A549 (cell line): ENCODE data around the gene RIMS1. TPM values are rescaled to one million over a fixed set of nuclear protein-coding genes. Genes with fewer than 3 reads are reported as not detected.

Experiments used
- ATAC-seq, 2 experiments: fragments of 200-7000 bp in 1 of 2; fragments of >200 bp in 1 of 2; cut with Nextera tagmentation in 1 of 2; cut with Tn5 transposase in 1 of 2; 3 replicates each; pipeline versions ENCODE4 v1.8.0 to v1.9.1; 2018 to 2020; ENCODE audit warnings: mild to moderate bottlenecking in 1 of 2, moderate library complexity in 1 of 2
- CTCF ChIA-PET: fragments of 300-600 bp; sonication (Branson Sonifier 250); formaldehyde crosslinking; extraction: SDS; loops from one replicate; lab custom pipeline; 2021; ENCODE audit warnings: antibody characterized with exemption, inconsistent platforms; lab: Yijun Ruan, JAX
- POLR2A ChIA-PET: fragments of 350-600 bp; formaldehyde crosslinking; extraction: SDS; loops from one replicate; lab custom pipeline; 2021; ENCODE audit warnings: antibody characterized with exemption, inconsistent platforms; lab: Yijun Ruan, JAX
- DNase-seq, 2 experiments: peaks; one replicate each; pipeline versions ENCODE4 v3.0.0 to v3.0.0-alpha.2; 2011 to 2016; ENCODE audit warnings: low read depth in 1 of 2, low spot score in 1 of 2
- FAIRE-seq: peaks from 2 replicates; lab custom pipeline; 2011; peaks lifted over from hg19 to GRCh38; lab: Jason Lieb, UNC
- H3K27ac ChIP-seq, 2 experiments: fragments of >200 bp; sonication (Bioruptor Twin); formaldehyde crosslinking; 3 replicates each; pipeline ENCODE4 v1.5.1; 2016 to 2017
- H3K4me1 ChIP-seq: fragments of >200 bp; sonication (Bioruptor Twin); formaldehyde crosslinking; 3 replicates; pipeline ENCODE4 v1.6.1; 2016
- H3K4me2 ChIP-seq: fragments of >200 bp; sonication (Bioruptor Twin); formaldehyde crosslinking; 3 replicates; pipeline ENCODE4 v1.6.1; 2016
- H3K4me3 ChIP-seq: fragments of >200 bp; sonication (Bioruptor Twin); formaldehyde crosslinking; 3 replicates; pipeline ENCODE4 v1.5.1; 2016
- H3K9me3 ChIP-seq: fragments of >200 bp; sonication (Bioruptor Twin); formaldehyde crosslinking; 3 replicates; pipeline ENCODE4 v1.6.1; 2016
- ATOH8 ChIP-seq: fragments of 250-450 bp; sonication (Bioruptor Pico); IDR thresholded peaks from 2 replicates; pipeline ENCODE4 v1.5.0; 2020; ENCODE audit warnings: low read depth, mild to moderate bottlenecking, moderate library complexity
- BHLHE40 ChIP-seq: IDR thresholded peaks from 2 replicates; pipeline ENCODE4 v1.6.1; 2012; ENCODE audit warnings: low read depth, low read length, inconsistent platforms
- CBX8 ChIP-seq: fragments of 200-600 bp; sonication (generic); IDR thresholded peaks from 2 replicates; pipeline ENCODE4 v1.6.1; 2016
- CEBPB ChIP-seq, 2 experiments: fragments of >200 bp in 1 of 2; sonication (Bioruptor Twin) in 1 of 2; formaldehyde crosslinking in 1 of 2; IDR thresholded peaks; 2 replicates each; pipeline ENCODE4 v1.6.1; 2012 to 2016
- CHD2 ChIP-seq: fragments of 150-350 bp; IDR thresholded peaks from 2 replicates; pipeline ENCODE4 v1.6.1; 2014; ENCODE audit warnings: low read length; ENCODE audit not compliant: partially characterized antibody
- EHF ChIP-seq: fragments of 250-450 bp; sonication (Bioruptor Pico); IDR thresholded peaks from 2 replicates; pipeline ENCODE4 v1.5.0; 2020; ENCODE audit warnings: mild to moderate bottlenecking
- ELK1 ChIP-seq: fragments of 150-350 bp; IDR thresholded peaks from 2 replicates; pipeline ENCODE4 v1.6.1; 2014; ENCODE audit warnings: low read depth, mild to moderate bottlenecking, low read length
- ESRRA ChIP-seq: fragments of 150-350 bp; IDR thresholded peaks from 2 replicates; pipeline ENCODE4 v1.6.1; 2014; ENCODE audit warnings: mild to moderate bottlenecking, low read length, borderline replicate concordance
- GATA3 ChIP-seq: IDR thresholded peaks from 2 replicates; pipeline ENCODE4 v1.6.1; 2012; ENCODE audit warnings: borderline replicate concordance
- HDAC2 ChIP-seq: fragments of 200-600 bp; sonication (generic); IDR thresholded peaks from 2 replicates; pipeline ENCODE4 v1.6.1; 2016
- HMGXB4 ChIP-seq: fragments of 250-450 bp; sonication (Bioruptor Pico); IDR thresholded peaks from 2 replicates; pipeline ENCODE4 v1.5.0; 2021; ENCODE audit warnings: mild to moderate bottlenecking, moderate library complexity, borderline replicate concordance
- HOXA7 ChIP-seq: fragments of 250-450 bp; sonication (Bioruptor Pico); IDR thresholded peaks from 2 replicates; pipeline ENCODE4 v1.5.0; 2020; ENCODE audit warnings: mild to moderate bottlenecking, moderate library complexity
- HOXB13 ChIP-seq: fragments of 250-450 bp; sonication (Bioruptor Pico); IDR thresholded peaks from 2 replicates; pipeline ENCODE4 v1.5.0; 2020; ENCODE audit warnings: low read depth, mild to moderate bottlenecking, moderate library complexity
- HOXB5 ChIP-seq: fragments of 250-450 bp; sonication (Bioruptor Pico); IDR thresholded peaks from 2 replicates; pipeline ENCODE4 v1.5.0; 2020; ENCODE audit warnings: mild to moderate bottlenecking, moderate library complexity
- KDM1A ChIP-seq: fragments of 200-600 bp; sonication (generic); IDR thresholded peaks from 2 replicates; pipeline ENCODE4 v1.6.1; 2016; ENCODE audit warnings: low read depth, mild to moderate bottlenecking
- KDM5A ChIP-seq: fragments of 200-600 bp; sonication (generic); IDR thresholded peaks from 2 replicates; pipeline ENCODE4 v1.6.1; 2016; ENCODE audit warnings: antibody characterized with exemption, mild to moderate bottlenecking
- MAZ ChIP-seq: fragments of 150-350 bp; IDR thresholded peaks from 2 replicates; pipeline ENCODE4 v1.6.1; 2014; ENCODE audit warnings: antibody characterized with exemption, low read depth, low read length, borderline replicate concordance
- NR3C1 ChIP-seq: fragments of >200 bp; sonication (Bioruptor Twin); formaldehyde crosslinking; IDR thresholded peaks from 3 replicates; pipeline ENCODE4 v1.6.1; 2017
- POLR2A ChIP-seq: IDR thresholded peaks from 2 replicates; pipeline ENCODE4 v1.6.1; 2012; ENCODE audit warnings: mild to moderate bottlenecking, low read length
- RAD21 ChIP-seq, 2 experiments: fragments of >200 bp in 1 of 2; sonication (Bioruptor Twin) in 1 of 2; formaldehyde crosslinking in 1 of 2; IDR thresholded peaks in 1 of 2; conservative IDR thresholded peaks in 1 of 2; 2 replicates in 1 of 2; 3 replicates in 1 of 2; pipeline ENCODE4 v1.6.1; 2012 to 2018; ENCODE audit warnings: inconsistent platforms in 1 of 2
- RCOR1 ChIP-seq: fragments of 150-350 bp; IDR thresholded peaks from 2 replicates; pipeline ENCODE4 v1.6.1; 2014; ENCODE audit warnings: antibody characterized with exemption, low read length, low read depth
- RNF2 ChIP-seq: fragments of 200-600 bp; sonication (generic); IDR thresholded peaks from 2 replicates; pipeline ENCODE4 v1.6.1; 2016; ENCODE audit warnings: low read depth, mild to moderate bottlenecking, antibody characterized with exemption, moderate library complexity, borderline replicate concordance
- TFCP2L1 ChIP-seq: fragments of 250-450 bp; sonication (Bioruptor Pico); IDR thresholded peaks from 2 replicates; pipeline ENCODE4 v1.5.0; 2021; ENCODE audit warnings: mild to moderate bottlenecking
- TP53 ChIP-seq: fragments of 250-450 bp; sonication (Bioruptor Pico); IDR thresholded peaks from 2 replicates; pipeline ENCODE4 v1.5.0; 2021; ENCODE audit warnings: mild to moderate bottlenecking, moderate library complexity
- USF2 ChIP-seq: fragments of 450-650 bp; IDR thresholded peaks from 2 replicates; pipeline ENCODE4 v1.6.1; 2014; ENCODE audit warnings: antibody characterized with exemption
- ZC3H11A ChIP-seq: fragments of 450-650 bp; IDR thresholded peaks from 2 replicates; pipeline ENCODE4 v1.6.1; 2014; ENCODE audit warnings: antibody characterized with exemption, mild to moderate bottlenecking
- ZNF302 ChIP-seq: fragments of 250-450 bp; sonication (Bioruptor Pico); IDR thresholded peaks from 2 replicates; pipeline ENCODE4 v1.9.0; 2021; ENCODE audit warnings: inconsistent platforms, mild to moderate bottlenecking, moderate library complexity
- ZSCAN20 ChIP-seq: fragments of 250-450 bp; sonication (Bioruptor Pico); IDR thresholded peaks from 2 replicates; pipeline ENCODE4 v1.8.0; 2022; ENCODE audit warnings: mild to moderate bottlenecking, moderate library complexity
- WGBS: methylation state at CpG from one replicate; pipeline ENCODE4 v1.1.6; 2017; ENCODE audit errors: missing lambda C conversion rate; 5-methylcytosine and 5-hydroxymethylcytosine counted together
- polyA plus RNA-seq, 4 experiments: library from polyadenylated mRNA; depleted of rRNA in 3 of 4; stranded (reverse); fragments of >200 nt; fragmentation: RNase III in 1 of 4; extraction: RNeasy Plus Mini Kit Qiagen cat#74134 plus additional on column Dnase treatment in 1 of 4; gene quantifications; 2 replicates in 3 of 4; 3 replicates in 1 of 4; pipeline ENCODE4 v1.2.3, GENCODE V29; 2011 to 2017

The RIMS1 gene
- polyA plus RNA-seq, 2 of the 4 experiments (the other 2 are of a cell fraction), result 0.03 TPM; not detected in 1

- ChIA-PET CTCF (interaction anchor here (0.6 to 2.6 kb wide), 3 partner anchors 8 to 731 kb away, joined by 3 to 11 read pairs (median 9); no protein-coding TSS in a partner anchor), POLR2A (no interaction called here)
- FAIRE-seq, result no peak
- WGBS, result 33% methylated on average over 2 of the region's 2 CpGs
- no peaks in the 10 kb centered on the region for H3K4me1 ChIP-seq
- no peak for ATAC-seq
- H3K4me3 ChIP-seq, result no peak overlapping the region
- no peak overlapping the region for H3K4me2 ChIP-seq
- no peak for TF ChIP-seq CHD2
- TF ChIP-seq ZSCAN20 (CRISPR knock-in tag), result no peak
- no peak for TF ChIP-seq RNF2
- TF ChIP-seq ZC3H11A, result no peak
- TF ChIP-seq KDM1A, result no peak
- no peak for TF ChIP-seq ATOH8 (CRISPR knock-in tag)
- TF ChIP-seq CEBPB (IDR thresholded peaks at IDR 0.05), result no peak
- TF ChIP-seq TP53 (CRISPR knock-in tag), result no peak
- TF ChIP-seq BHLHE40, result no peak
- no peak for TF ChIP-seq GATA3
- no peak for TF ChIP-seq CBX8
- no peak for TF ChIP-seq MAZ
- TF ChIP-seq ZNF302, result no peak
- no peak for TF ChIP-seq HDAC2
- no peak for TF ChIP-seq RAD21 (conservative IDR thresholded peaks at IDR 0.05 in 1 of 2, IDR thresholded peaks at IDR 0.05 in 1 of 2)
- no peak for TF ChIP-seq HOXB13 (CRISPR knock-in tag)
- TF ChIP-seq NR3C1, result no peak
- TF ChIP-seq KDM5A, result no peak
- TF ChIP-seq RCOR1, result no peak
- TF ChIP-seq HOXB5 (CRISPR knock-in tag), result no peak
- no peak overlapping the region for H3K27ac ChIP-seq
- no peak for DNase-seq
- H3K9me3 ChIP-seq, result no peaks in the 10 kb centered on the region
These were observed 533.6 kb downstream of the RIMS1 start for GRCh38 chr6:72419966-72420365.

- WGBS, result no CpG with 5 or more reads among the region's 3 CpGs
These were observed 534.1 kb downstream of the RIMS1 start for GRCh38 chr6:72420409-72420808.

More at GRCh38 chr6:72420409-72420808, 534.1 kb downstream of the RIMS1 start:
- Histone ChIP-seq H3K9me3 (no peaks in the 10 kb centered on the region), H3K27ac (no peak overlapping the region), H3K4me3 (no peak overlapping the region), H3K4me2 (no peak overlapping the region), H3K4me1 (no peaks in the 10 kb centered on the region)
- DNase-seq, result no peak
- ChIA-PET POLR2A (no interaction called here), CTCF (interaction anchor here (2.0 to 2.6 kb wide), 2 partner anchors 8 to 160 kb away, joined by 9 to 11 read pairs; no protein-coding TSS in a partner anchor)
- FAIRE-seq, result no peak
- no peak for ATAC-seq
- TF ChIP-seq POLR2A (no peak), KDM1A (no peak), ELK1 (no peak), TFCP2L1 (CRISPR knock-in tag) (no peak), HMGXB4 (CRISPR knock-in tag) (no peak), HOXA7 (CRISPR knock-in tag) (no peak), USF2 (no peak), ESRRA (no peak), EHF (CRISPR knock-in tag) (no peak), HDAC2 (no peak)
